GM18507 (cell line): ENCODE results near the gene OGDHL.

Source experiments
- DNase-seq: peaks from one replicate; pipeline ENCODE4 v3.0.0; 2011; ENCODE audit warnings: low read depth; ENCODE audit not compliant: insufficient read length; ENCODE audit errors: extremely low spot score
- FAIRE-seq: peaks from 2 replicates; lab custom pipeline; 2011; peaks lifted over from hg19 to GRCh38; lab: Jason Lieb, UNC

OGDHL gene

GRCh38 chr10:49700997-49701396, 61.1 kb downstream of the OGDHL start:
- FAIRE-seq, result no peak
- DNase-seq, result no peak

- DNase-seq (no peak), FAIRE-seq (no peak)
These were observed 61.9 kb downstream of the OGDHL start for GRCh38 chr10:49700211-49700610.

- no peak for FAIRE-seq
- no peak for DNase-seq
These were observed 63.4 kb downstream of the OGDHL start for GRCh38 chr10:49698679-49699078.

- FAIRE-seq (no peak), DNase-seq (no peak)
These were observed 65.8 kb downstream of the OGDHL start for GRCh38 chr10:49696311-49696710.

GRCh38 chr10:49694466-49694865, 67.7 kb downstream of the OGDHL start:
- FAIRE-seq (no peak), DNase-seq (no peak)

GRCh38 chr10:49691588-49691987, 70.5 kb downstream of the OGDHL start:
- FAIRE-seq (no peak), DNase-seq (no peak)

GRCh38 chr10:49690698-49691356, 71.3 kb downstream of the OGDHL start:
- no peak for FAIRE-seq
- DNase-seq, result no peak

GRCh38 chr10:49689882-49690510, 72.1 kb downstream of the OGDHL start:
- FAIRE-seq (no peak), DNase-seq (no peak)

GRCh38 chr10:49688920-49689319, 73.2 kb downstream of the OGDHL start:
- FAIRE-seq (no peak), DNase-seq (no peak)

- FAIRE-seq, result no peak
- DNase-seq, result no peak
These were observed 73.8 kb downstream of the OGDHL start for GRCh38 chr10:49688261-49688846.

GRCh38 chr10:49686651-49687050, 75.5 kb downstream of the OGDHL start:
- no peak for DNase-seq
- FAIRE-seq, result no peak
